Skin of body (tissue), 2 donors: ENCODE results near the gene SHISA9. TPM values are rescaled to one million over a fixed set of nuclear protein-coding genes. Genes with fewer than 3 reads are reported as not detected.

Experiments used
- DNase-seq: peaks from one replicate; lab custom pipeline; 2025; lab: John Stamatoyannopoulos, UW
- total RNA-seq: library from RNA; depleted of rRNA; stranded (reverse); fragments of >200 nt; gene quantifications from one replicate; pipeline ENCODE4 v1.2.3, GENCODE V29; 2014

The SHISA9 gene
- total RNA-seq, 1 donor from 2014 or later: 0.10 TPM

DNA sequence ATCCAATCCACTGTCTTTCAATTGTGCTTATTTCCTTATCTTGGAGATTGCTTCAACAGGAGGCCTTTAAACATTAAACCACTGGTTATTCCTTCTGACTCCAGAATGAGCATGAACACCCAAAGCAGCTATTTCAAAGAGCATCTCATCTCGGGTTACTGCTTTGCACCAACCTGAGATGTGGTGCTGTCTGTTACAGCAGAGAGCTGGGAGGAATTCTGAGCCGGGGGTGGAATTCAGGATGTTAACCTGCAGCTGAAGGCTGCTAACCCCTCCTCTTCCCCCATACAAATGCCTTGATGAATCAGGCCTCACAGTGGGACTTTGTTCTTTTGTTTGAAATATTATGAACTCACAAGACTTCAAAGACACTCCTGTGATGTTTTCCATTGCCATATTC, 113.1 kb downstream of the SHISA9 start:
- DNase-seq: no peak

DNA sequence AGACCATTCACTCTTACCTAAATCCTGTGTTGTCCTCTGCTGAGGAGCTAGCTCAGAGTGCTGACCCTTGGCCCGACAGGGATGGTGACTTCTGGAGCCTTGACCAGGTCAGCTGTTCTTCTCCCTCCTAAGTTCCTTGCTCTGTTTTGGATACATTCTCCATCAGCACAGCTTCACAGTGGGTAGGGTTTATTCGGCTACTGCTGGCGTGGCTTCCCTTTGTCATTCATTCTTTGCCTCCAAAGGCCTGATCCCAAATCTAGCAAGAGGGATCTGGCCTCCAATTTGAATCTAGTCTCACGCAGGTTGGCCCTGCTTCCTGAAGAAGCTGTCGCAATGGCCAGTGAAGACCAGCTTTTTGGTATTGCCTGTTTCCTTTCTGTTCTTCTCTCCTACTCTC, 116.6 kb downstream of the SHISA9 start:
- DNase-seq: no peak

- no peak for DNase-seq
These were observed 120.6 kb downstream of the SHISA9 start for GRCh38 chr16:13021996-13022395.

DNA sequence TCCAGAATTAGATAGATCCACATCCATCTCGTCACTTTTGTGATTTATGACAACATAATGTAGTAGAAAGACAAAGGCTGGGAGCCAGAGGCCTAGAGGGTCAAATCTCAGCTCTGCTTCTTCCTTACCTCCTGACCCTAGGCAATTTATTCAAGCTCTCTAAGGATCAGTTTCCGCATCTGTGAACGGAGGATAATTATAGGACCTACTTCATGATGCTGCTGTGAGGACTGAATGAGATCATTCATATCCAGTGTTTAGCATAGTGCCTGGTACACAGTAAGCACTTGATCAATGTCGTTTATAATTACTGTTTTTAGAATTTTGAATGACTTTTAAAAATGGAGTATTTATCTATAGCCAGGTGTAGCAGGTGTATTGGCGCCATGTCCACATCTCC, 128.4 kb downstream of the SHISA9 start:
- DNase-seq: no peak

DNA sequence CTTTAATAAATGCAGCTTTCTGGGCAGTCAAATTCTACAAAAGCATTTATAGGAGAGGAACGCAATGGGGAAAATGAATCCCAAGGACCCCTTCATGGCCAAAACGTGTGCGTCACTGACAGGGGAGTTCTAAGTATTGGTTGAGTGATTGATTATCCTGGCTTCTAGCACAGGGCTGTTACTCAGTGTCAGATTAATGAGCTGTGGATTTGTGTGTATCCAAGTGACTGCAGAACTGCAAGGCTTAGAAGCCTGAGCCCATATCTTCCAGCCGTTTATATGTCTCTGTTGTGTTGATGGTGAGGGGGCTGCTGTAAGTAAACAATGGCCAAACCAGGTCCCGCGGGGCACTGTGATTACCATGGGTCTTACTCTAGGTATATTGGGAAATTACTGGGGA, 129.4 kb downstream of the SHISA9 start:
- DNase-seq: no peak

- no peak for DNase-seq
These were observed 131.5 kb downstream of the SHISA9 start for GRCh38 chr16:13032911-13033310.

DNA sequence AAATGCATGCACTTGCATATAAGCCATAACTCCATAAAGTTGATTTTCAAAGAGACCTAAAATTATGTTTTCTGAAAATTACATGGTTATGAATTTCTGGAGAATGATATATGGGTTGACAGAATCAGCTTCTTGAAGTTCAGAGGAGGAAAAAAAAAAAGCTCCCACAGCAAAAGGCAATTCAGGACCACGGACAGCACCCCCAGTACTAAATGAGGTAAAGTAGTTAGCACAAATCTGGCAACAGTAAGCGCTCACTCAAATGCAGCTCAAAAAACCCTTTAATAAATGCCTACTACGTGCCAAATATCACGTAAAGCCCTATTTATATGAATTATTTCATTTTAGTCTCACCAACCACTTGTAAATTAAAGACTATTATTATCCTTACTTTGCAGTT, 135.2 kb downstream of the SHISA9 start:
- DNase-seq: no peak

DNA sequence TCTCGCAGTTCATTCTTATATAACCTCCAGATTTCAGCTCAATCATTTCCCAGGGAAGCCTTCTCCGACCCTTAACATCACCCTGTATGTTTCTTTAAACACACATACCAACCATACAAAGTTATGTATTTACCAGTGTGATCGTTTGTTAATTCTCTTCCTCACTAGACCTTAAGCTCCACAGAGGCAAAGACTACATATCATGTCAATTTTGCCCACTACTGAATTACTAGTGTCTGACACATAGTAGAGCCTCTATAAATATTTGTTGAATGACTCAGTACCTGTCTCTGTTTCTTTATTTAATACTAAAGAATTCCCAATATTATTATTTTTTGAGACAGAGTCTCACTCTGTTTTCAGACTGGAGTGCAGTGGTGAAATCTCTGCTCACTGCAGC, 137.2 kb downstream of the SHISA9 start:
- DNase-seq: no peak

- no peak for DNase-seq
These were observed 138.1 kb downstream of the SHISA9 start for GRCh38 chr16:13039526-13039925.

DNA sequence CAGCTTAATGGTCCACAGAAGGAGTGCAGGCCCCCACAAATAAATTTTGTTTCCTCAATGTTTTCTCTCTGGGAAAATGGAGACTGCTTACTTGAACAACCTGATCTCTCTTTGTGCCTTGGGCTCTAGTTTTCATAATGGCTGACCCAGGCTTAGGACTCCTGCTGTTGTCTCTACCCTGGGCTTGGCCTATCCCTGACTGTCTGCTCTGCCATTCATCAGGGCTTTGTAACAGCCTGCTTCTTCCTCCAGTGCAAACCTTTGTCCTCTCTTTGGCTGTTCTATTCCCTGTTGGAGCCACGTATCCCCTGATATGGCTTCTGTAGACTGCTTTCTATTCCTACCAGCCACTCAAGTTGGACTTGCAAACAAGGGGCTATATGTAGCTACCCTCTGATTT, 139.8 kb downstream of the SHISA9 start:
- no peak for DNase-seq

DNA sequence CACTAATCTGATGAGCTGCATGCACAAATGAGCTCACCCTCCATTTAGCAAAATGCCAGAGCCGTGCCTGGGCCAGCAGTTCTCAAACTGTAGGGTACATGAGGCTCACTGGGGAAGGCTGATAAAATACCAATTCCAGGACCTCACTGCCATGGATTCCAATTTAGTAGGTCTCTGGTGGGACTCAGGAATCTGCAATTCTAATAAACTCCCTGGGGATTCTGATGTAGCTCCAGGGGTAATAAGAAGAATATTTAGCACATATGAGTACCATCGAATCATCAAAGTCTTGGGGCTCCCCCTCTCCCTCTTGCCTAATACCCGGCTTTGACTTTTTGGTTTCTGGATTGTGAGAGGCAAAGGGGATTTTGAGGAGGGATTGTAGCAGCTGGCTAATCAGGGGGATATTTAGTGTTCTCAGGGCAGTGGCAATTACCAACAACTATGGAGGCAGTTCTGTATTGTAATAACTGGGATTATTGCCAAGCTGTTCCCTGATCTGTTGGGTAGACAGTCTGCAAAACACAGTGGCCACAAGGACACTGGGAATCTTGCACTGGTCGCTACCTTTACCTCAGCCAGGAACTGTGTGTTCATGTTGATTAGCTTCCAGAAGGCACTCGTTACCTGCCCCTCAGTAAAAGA, 140.4 kb downstream of the SHISA9 start:
- no peak for DNase-seq

DNA sequence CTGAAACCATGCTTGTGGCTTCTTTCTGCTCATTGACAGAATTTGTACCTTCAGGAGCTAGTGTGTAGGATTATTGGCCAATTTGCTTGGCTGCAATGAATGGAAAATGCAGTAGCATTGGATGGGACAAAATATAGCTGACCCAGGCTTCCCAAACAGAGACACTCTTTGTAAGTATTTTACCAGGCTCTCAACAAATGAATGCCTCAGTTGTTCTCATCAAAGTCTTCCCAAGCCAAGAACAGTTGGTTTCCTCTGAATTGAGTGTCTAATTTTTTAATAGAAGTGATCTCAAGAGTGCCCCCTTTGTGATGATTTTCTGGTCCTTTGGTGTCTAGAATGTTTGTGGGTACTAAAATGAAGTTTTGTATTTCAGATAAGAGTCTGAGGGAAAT, 140.9 kb downstream of the SHISA9 start:
- DNase-seq: no peak

DNA sequence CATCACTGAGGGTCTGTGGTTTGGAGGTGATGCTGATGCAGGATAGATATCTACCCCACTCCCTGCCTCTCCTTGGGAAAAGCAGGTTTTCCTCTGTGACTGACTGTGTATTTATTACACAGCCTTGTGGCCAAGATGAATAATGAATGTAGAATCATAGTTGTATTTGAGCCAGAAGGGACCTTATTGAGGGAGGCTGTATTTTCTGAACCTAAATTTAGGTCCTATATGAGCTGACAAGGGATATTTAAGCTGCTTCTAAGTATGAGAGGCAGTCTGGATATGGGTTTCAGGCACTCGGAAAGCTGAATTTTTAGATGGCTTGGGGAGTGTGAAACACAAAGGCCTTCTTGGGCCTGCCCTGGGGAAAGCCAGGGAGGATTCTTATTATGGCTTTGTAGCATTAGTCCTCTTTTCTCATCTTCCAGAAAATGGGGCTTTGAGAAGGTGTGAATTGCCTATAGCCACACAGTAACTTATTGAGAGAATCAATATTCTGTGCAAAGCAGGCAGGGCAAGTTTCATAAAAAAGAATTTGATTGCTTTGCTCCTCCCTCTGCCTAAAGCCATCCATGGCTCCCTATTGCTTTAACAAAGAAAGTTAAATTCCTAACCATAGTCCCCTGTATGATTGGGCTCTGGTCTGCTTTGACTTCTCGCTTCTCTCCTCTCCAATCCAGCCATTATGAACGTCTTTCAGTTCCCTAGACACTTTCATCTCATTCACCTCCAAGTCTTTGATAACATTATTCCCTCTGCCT, 144.8 kb downstream of the SHISA9 start:
- no peak for DNase-seq

- DNase-seq: no peak
These were observed 145.9 kb downstream of the SHISA9 start for GRCh38 chr16:13047276-13047675.

GRCh38 chr16:13049688-13050087, 148.3 kb downstream of the SHISA9 start:
- DNase-seq: no peak

DNA sequence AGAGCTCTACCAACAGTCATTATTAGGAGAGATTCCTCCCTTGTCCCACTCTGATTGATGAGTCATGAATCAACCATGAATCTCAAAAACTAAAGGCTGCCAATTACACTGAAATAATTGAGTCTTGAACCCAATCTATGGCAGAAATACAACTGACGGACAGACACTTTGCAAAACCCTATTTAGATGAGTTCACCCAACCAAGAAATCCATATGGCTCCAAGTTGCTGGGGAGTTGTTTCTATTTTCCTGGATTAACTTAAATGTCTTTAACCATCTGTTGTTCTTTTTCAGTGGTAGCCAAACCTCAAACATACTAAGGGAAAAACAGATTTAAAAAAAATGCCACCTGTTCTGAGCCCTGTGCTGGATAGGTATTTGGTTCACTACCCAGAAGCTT, 151.0 kb downstream of the SHISA9 start:
- DNase-seq: no peak

GRCh38 chr16:13055480-13055879, 154.1 kb downstream of the SHISA9 start:
- DNase-seq: no peak

GRCh38 chr16:13056607-13057006, 155.2 kb downstream of the SHISA9 start:
- no peak for DNase-seq

GRCh38 chr16:13060932-13061331, 159.5 kb downstream of the SHISA9 start:
- no peak for DNase-seq

GRCh38 chr16:13061691-13062090, 160.3 kb downstream of the SHISA9 start:
- no peak for DNase-seq

DNA sequence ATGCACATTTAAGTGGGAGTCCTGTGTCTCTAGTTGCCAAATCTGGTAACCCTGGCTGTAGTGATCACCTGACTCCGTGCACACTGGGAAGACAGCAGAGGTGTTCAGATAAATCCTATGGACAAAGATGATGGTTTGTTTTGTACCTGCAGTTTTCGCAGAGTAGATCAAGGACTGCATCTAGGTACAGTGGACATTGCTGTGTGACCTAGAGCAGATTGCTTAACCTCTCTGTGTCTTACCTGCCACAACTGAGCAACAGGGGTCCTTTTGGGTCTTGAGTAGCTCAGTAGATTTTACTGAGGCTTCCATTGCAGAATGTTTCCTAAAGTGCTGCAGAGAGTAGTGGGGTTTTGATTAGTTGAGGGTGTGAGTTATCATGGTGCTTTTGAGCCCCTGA, 160.8 kb downstream of the SHISA9 start:
- DNase-seq: no peak

DNA sequence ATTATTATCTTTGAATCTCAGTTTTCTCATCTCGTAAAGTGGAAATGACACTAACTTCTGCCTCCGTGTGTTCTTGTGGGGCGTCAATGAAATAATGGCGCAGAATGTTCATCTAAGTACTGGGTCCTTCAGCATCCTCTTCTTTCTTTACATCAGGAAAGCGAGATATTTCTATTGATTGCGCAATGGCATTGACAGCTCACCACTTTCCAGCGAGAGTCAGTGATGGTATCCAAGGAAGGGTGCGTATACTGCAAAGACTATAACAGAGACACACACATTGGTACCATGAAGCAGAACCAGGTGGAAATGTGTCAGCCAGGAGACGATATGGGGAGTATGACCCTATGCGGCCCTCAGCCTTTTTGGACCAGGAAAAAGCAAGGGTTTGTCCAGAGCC, 162.1 kb downstream of the SHISA9 start:
- DNase-seq: no peak

DNA sequence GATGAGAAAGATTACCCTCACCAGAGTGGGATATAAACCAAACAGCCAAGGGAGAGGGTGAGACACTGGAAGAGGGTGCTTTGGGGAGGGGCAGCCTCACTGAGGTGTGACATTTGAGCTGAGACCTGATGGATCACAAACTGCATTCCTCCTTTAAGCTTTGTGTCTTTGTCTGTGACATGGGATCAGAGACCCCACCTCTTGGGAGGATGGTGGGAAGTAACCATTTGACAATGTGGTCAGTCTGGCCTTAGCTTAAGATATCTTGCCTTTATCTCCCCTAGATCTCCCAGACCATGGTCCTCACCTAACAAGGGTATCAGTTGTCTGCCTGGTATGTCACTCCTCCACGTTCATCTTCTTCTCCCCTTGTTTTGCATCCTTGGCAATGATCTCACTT, 163.4 kb downstream of the SHISA9 start:
- DNase-seq: no peak
